ENCODE data around the gene EXOC3L4.
A peak's percentile ranks its signal among the peaks of the same experiment; 100 is the strongest.
"Not testable (repeated sequence)": the region's sequence is repeated elsewhere in the genome, so short reads cannot be mapped to it uniquely, and the experiment has no call there.

EXOC3L4 gene

DNA sequence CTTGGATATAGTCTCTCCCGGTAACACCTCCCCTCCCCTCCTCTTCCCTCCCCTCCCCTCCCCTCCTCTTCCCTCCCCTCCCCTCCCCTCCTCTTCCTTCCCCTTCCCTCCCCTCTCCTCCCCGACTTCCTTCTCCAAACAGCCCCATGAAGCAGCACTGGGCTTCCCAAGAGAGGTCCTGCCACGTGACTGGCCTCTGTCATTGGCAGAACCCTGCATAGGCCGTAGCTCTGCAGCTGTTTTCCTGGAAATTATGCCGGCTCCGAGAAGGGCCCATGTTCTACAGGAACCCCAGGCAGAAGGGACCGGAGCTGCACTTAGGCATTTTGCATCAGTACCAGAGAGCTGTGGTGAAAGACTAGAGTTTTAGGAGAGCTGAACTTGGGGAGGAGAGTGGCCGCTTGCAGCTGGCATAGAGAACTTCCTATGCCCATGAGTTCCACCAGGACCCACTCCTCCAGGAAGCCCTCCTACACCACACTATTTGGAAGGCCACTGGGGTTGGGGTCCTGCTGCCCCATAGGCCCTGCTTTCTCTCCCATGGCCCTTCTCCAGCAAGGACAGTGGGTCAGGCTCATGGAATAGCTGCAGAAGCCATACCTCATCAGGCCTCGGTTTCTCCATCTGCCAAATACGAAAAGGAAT lies 23.6 kb downstream of the EXOC3L4 start:
- DNase-seq (ENCODE audit: low read depth, low spot score), result no peak
- H3K27ac ChIP-seq, result no peak overlapping the region

DNA sequence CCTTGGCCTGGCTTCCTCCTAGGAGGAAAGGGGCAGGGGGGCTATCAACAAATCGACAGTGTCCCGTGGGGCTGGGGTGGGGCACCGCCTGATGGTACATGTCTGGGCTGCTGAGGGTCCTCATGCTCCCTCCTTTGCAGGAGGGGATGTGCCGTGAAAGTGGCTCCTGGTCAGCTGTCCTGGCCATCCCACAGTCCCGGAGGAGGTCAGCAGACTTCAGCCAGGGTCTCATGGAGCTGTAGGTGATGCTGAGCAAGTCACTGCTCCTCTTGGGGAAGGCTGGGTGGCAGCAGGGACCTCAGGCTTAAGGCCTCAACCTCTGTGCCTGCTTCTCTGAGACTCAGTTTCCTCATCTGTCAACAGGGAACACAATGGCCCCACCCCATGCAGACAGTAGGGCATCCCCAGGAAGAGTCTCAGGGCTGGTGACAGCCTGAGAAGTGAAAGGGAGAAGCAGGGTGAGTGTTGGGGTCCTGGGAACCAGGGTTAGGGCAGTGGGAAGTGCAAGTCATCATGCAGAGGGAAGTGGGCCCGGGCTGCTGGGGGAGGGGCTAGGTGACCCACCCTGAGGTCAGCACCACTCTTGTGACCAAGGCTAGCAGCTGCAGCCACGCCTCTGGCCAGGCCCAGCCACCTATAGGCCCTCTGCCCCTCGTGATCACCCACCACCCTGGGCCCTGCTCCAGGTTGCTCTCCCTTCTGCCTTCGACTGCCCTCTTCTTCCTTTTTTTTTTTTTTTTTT lies 24.3 kb downstream of the EXOC3L4 start:
- no peak overlapping the region for H3K27ac ChIP-seq
- DNase-seq (ENCODE audit: low read depth, low spot score), result no peak

DNA sequence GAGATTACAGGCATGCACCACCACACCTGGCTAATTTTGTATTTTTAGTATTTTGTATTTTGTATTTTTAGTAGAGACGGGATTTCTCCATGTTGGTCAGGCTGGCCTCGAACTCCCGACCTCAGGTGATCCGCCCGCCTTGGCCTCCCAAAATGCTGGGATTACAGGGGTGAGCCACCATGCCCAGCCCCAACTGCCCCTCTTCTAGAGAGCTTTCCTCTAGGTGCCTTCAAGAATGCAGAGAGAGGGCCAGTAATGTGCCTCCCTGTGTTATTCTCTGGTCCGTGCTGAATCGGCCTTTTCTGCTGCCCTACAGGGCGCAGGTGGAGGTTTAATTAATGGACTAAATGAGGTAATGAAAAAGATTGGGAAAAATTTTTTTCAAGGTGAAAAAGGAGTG lies 25.0 kb downstream of the EXOC3L4 start:
- not testable (repeated sequence) for H3K27ac ChIP-seq; DNase-seq (ENCODE audit: low read depth, low spot score)

DNA sequence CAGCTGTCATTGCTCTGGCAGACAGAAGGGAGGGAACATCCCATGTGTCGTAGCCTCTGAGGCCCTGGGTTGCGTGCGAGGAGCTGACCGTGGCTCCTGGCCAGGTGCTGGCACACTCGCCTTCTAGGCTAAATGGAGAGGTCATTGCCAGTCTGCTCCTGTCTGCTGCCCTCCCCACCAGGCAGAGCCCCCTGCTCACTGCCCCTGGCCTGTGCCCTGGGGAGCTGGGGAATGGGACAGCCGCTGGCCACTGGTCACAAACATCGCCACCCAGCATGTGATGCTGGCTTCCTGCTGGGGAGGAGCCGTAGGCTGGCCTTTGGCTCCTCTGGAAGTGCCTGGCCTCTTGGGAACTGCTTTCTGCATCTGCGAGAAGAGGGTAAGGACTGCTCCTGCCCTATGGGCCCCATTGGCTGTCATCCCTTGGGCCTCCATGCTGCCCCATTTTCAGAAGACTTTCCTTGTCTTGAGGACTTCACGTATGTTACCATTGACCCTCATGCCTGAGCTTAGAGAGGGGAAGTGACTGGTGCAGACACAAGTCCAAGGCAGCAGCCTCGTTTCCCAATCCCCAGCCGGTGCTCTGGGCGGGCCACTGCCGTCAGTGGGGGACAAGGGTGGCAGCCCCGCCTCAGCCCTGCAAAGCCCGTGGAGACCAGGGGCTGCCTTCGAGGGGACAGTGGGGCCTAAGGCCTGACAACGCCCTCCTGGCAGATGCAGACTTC lies 26.8 kb downstream of the EXOC3L4 start:
- no peak for DNase-seq (ENCODE audit: low read depth, low spot score)
- no peak overlapping the region for H3K27ac ChIP-seq

DNA sequence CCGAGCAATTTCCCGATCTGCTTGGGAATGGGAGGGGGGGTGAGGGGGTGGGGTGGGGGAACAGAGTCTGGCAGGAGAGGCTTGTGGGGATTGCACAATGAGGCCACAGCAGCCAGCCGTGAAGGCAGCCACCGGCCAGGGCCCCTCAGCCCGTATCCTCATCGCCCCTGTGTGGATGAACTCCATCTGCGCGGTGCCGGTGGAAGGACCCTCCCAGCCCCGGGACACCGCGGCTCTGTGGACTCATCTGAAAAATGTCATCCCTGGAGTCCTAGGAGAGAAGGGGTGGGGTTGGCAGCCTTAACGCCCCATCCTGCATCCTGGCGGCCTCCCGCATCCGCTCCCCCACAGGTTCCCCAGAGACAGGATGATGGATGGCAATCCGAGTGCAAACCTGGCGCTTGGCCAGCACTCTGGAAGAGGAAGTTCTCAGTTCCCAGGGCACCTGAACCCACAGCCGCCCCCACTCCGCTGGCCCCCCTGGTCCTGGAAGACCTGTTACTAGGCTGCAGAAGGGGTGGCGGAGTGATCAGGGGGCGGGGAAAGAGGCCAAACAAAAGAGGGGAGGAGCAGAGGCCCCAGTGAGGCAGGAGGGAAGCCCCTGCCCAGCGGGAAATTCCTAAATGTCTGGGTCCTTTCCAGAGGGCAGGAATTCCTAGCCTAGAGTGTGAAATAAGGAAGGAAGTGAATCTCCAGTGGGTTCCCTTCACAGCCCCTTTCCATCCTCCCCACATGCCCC lies 27.5 kb downstream of the EXOC3L4 start:
- H3K27ac ChIP-seq, result no peak overlapping the region
- DNase-seq (ENCODE audit: low read depth, low spot score), result no peak

DNA sequence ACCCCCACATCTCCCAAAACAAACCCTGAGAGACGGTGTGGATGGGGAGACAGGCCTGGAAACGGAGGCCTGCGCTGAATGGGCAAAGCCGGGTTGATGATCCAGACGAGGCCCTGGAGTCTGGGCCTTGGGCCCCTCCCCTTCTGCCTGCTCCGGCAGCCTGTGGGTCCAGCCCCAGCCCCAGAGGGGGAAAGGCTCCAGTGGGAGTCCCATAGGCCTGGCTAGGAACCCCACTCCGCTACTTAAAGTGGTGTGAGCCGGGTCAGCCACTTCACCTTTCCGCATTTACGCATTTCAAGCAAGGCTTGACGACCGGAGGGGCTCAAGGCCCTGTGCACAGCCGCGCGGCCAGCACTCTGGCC lies 28.0 kb downstream of the EXOC3L4 start:
- DNase-seq (ENCODE audit: low read depth, low spot score), result no peak
- no peak overlapping the region for H3K27ac ChIP-seq

DNA sequence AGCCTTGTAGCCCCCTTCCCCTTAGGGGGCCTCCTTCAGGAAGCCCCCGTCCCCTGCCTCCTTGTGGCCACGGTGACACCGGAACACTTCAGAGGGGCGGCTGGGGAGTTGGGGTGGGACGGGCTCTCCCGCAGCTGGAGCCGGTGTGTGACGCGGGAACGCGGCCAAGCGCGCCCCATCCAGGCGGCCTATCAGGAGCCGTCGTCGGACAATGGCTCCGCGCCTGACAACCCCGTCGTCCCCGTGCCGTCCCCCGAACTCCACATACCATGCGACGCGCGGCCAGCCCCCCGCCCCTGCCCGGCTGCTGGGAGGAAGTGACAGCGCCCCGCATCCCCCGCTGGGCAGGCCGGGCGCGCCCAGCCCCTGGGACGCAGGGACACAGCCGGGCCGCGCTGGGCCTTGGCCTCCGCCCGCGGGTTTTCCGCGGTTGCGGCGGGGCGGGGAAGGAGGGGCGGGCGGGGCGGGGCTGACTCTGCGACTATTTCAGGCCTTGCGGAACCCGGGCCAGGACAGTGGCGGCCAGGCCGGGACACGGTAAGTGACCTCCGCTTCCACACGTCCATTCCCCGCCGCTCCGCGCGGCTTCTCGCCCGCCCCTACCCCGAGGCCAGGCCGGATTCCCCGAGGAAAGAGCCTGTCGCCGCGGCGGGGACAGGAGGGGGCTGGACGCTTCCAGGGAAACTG lies 28.6 kb downstream of the EXOC3L4 start, which contains the start of gene TNFAIP2:
Gene TNFAIP2, plus strand, starts transcription at position 515 of the 687 bp plus-strand sequence. CDS start 2,997 bp downstream, outside the sequence.
- DNase-seq (ENCODE audit: low read depth, low spot score), result no peak
- H3K27ac ChIP-seq, result peak within 1 kb of the TSS; percentile 22

DNA sequence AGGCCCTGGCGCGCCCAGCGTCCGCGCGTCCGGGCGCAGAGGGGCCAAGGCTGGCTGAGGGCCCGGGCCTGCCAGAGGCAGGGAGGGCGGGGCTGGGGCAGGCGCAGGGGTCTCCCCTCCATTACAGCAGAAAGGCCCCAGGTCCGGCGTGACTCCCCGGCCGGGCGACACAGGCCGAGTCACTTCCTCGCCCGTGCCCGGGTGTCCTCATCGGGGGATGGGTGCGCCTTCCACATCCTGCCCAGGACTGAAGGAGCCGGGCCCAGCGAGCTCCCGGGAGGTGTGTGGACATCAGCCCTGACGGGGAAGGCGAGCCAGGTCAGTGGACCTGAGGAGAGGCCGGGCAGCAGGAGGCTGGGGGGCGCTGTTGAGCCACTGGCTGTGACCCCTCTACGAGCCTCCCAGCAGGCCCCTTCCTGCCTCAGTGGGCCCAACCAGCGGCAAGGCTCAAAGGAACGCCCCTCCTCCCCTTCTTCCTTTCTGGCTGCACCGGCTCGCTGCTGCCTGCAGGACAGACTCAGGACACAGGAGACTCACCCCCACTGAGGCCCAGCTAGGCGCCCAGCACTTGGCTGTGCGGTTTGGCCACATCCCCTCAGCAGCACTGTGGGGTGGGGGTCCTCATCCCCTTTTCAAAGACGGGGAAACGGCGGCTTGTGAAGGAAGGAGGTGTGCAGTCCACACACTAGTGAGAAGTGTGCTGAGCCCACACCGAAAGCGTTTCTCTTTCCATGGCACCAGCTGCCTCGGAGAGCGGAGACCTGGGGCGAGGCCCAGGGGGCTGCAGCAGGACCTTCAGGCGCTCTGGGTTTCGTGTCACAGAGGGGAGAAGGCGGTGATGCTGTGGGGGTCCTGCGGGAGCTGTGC lies 29.3 kb downstream of the EXOC3L4 start:
- DNase-seq (ENCODE audit: low read depth, low spot score), result no peak
- peak overlapping the region; percentile 22 for H3K27ac ChIP-seq

DNA sequence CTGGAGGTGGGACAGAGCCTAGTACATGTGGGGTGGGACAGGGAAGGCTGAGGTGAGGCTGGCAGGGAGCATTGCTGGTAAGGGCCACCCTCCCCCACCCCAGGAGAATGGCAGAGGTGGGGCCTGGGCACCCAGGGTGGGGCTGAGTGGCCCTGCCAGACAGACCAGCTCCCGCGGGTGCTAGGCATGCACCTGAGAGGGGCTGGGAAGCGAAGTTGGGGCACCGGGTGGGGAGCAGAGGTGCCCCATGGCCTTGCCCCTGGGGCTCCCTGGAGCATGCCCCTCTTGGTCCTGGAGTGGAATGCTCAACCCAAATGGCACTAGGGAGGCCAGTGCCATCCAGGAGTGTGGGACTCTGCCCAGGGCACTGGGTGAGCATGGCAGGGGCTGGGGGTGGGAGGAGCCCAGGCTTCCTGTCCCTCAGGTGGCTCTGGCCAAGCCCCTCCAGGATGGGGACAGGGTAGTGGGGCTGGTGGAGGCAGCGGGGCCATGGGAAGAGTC lies 30.0 kb downstream of the EXOC3L4 start:
- no peak for DNase-seq (ENCODE audit: low read depth, low spot score)
- no peak overlapping the region for H3K27ac ChIP-seq

DNA sequence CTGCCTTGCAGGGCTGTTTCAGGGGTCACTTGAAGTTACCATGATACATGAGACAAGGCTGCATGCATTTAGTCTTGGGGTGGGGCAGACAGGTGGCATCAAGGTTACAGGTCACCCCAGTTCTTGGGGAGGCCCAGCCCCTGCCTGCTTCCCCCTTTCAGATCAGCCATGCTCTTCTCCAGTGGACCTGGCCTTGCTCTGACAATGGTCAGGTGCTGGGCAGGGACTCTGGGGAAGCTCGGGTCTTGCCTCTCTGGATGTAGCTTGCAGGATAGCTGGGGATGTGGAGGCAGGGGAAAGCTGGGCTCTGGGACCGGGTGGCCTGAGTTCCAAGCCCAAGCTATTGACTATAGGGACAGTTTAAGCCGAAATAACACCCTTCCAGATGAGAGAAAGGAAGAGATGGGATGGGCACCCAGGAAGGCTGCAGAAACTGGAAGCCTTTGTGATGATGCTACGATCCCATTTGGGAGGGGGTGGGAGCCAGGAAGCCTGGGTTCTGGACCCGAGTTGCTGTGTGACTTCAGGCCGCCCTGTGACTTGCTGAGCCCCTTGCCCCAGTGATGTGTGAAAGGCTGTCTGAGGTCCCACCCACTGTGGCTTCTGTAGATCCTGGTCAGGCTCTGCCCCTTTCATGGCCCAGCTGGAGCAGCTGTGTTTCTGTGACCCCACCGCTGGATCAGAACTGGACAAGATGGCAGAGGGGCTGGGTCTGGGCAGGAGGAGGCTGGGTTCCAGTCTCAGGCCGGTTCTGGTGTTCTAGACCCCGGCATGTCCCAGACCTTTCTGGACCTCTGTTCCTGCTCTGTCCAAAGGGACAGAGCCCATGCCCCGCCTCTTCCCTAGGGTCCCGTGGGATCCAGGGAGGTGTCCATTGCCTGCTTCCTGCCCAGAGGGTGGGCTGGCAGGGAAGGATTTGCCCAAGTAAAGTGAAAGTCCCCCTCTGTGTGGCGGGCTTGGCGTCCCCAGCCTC lies 30.9 kb downstream of the EXOC3L4 start:
- H3K27ac ChIP-seq, result no peak overlapping the region
- no peak for DNase-seq (ENCODE audit: low read depth, low spot score)

DNA sequence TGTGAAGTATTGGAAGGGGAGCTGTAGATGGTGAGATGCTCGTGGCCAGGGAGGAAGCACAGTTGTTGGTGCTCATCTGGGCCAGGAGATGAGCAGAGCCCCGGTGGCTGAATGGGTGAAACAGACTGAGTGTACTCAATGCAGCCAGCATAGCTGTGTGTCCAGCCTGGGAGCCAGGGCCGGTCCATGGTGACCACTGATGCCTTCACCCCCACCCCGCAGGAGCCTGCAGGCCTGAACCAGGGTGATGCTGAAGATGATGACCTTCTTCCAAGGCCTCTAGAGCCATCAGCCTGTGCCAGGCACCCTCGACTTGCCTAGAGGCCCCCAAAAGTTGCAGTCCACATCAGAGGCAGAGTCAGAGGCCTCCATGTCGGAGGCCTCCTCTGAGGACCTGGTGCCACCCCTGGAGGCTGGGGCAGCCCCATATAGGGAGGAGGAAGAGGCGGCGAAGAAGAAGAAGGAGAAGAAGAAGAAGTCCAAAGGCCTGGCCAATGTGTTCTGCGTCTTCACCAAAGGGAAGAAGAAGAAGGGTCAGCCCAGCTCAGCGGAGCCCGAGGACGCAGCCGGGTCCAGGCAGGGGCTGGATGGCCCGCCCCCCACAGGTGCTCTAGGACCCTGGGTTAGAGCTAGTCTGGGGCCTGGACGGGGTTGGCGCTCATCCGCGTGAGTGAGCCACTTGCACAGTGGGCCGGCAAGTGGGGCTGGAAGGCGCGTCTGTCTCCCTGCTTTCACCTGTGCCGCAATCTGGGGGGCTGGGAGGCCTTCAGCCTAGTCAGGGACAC lies 31.8 kb downstream of the EXOC3L4 start:
- no peak overlapping the region for H3K27ac ChIP-seq
- no peak for DNase-seq (ENCODE audit: low read depth, low spot score)

DNA sequence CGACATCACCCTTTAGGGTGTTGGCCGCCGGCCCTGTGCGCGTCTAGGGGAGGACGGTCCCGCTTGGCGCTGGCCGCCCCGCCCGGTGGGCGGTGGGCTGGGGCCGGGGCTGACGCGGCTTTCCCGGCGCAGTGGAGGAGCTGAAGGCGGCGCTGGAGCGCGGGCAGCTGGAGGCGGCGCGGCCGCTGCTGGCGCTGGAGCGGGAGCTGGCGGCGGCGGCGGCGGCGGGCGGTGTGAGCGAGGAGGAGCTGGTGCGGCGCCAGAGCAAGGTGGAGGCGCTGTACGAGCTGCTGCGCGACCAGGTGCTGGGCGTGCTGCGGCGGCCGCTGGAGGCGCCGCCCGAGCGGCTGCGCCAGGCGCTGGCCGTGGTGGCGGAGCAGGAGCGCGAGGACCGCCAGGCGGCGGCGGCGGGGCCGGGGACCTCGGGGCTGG lies 32.4 kb downstream of the EXOC3L4 start:
- DNase-seq (ENCODE audit: low read depth, low spot score), result no peak
- no peak overlapping the region for H3K27ac ChIP-seq

DNA sequence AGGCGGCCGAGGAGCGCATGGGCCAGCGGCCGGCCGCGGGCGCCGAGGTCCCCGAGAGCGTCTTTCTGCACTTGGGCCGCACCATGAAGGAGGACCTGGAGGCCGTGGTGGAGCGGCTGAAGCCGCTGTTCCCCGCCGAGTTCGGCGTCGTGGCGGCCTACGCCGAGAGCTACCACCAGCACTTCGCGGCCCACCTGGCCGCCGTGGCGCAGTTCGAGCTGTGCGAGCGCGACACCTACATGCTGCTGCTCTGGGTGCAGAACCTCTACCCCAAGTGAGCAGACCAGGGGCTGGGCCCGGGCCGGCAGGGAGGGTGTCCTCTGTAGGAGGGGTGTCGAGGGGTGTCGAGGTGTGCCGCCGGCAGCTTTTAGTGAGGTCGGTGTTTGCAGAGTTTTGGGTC lies 32.8 kb downstream of the EXOC3L4 start:
- DNase-seq (ENCODE audit: low read depth, low spot score), result no peak
- no peak overlapping the region for H3K27ac ChIP-seq

DNA sequence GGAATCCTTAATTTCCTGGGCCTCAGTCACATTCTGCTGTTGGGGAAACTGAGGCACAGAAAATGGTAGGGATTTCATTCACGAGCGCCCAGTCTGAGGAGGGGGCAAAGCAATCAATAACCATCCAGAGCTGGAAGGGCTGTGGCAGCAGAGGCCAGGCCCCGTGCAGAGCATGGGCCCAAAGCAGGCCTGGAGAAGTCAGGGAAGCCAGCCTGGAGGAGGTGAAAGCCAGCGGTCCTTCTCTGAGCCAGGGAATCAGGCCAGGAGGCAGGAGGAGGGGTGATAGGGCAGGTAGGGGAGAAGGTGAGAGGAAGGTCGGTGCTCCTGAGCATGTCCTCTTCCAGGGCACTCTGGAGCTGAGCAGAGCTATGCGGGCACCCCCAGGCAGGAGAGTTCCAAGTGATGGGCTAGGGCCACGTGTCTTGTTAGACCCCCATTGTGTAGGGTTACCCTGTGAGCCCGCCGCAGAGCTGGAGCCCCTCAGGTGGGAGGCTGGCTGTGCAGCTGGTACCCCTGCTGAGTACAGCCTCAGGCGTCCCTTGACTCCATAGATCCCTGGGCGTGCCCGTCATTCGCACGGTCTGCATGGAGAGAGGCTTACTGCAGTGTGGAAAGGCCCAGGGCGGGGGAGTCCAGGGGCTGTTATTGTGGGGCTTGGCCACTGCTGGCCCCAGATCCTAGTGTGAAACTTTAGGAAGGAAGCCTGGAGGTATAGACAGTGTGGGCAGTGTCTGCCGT lies 33.5 kb downstream of the EXOC3L4 start:
- peak overlapping the region; percentile 62 for H3K27ac ChIP-seq
- no peak for DNase-seq (ENCODE audit: low read depth, low spot score)

DNA sequence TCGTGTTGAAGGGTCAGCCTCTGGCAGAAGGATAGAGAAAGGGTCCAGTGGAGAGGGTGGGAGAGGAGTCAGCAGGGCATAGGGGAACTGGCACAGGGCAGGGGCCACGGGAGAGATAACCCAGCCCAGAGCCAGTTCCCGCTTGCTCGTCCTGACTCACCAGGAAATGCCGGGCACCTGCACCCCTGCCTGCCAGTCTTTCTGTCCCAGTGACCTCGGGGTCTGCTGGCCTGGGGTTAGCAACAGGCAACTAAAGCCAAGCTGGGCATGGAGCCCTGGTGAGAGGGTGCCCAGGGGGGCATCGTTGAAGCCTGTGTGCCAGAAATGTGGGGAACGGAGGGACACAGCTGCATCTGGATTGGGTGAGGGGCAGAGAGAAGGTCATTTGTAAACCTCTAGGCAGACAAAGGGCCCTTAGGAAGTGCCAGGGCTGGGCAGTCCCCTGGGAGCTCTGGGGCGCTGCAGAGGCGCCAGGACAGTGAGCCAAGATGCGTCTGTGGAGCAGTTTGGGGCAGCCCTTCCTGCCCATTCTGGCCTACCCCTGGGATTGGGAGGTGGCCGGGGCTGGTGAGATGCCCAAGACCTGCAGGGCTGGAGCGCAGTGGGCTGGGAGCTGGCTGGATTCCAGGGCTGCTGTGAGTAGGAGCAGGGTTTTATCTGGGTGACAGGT lies 34.2 kb downstream of the EXOC3L4 start:
- H3K27ac ChIP-seq, result peak overlapping the region; percentile 62
- no peak for DNase-seq (ENCODE audit: low read depth, low spot score)
